GM23338 (cell line): ENCODE measurements around the gene UBE3B. TPM values are rescaled to one million over a fixed set of nuclear protein-coding genes. Genes with fewer than 3 reads are reported as not detected.

Experiments used
- ATAC-seq: fragments of 200-7000 bp; cut with Tn5 transposase; 3 replicates; pipeline ENCODE4 v1.9.1; 2020
- DNase-seq: peaks from one replicate; pipeline ENCODE4 v3.0.0-alpha.2; 2015; ENCODE audit warnings: low spot score
- H2AFZ ChIP-seq: fragments of 200-600 bp; sonication (generic); 2 replicates; pipeline ENCODE4 v1.8.0; 2016; ENCODE audit warnings: antibody characterized with exemption, mild to moderate bottlenecking, moderate library complexity
- H3F3A ChIP-seq: fragments of 200-600 bp; sonication (generic); replicated peaks from 2 replicates; pipeline ENCODE4 v1.8.0; 2017; ENCODE audit warnings: antibody characterized with exemption, mixed run types, low read depth
- H3K27ac ChIP-seq: fragments of 200-600 bp; sonication (generic); 2 replicates; pipeline ENCODE4 v1.6.1; 2016; ENCODE audit warnings: low read depth
- H3K27me3 ChIP-seq: fragments of 200-600 bp; sonication (generic); 2 replicates; pipeline ENCODE4 v1.8.0; 2016; ENCODE audit warnings: mild to moderate bottlenecking, mixed run types, moderate library complexity; ENCODE audit not compliant: insufficient read depth
- H3K36me3 ChIP-seq: fragments of 200-600 bp; sonication (generic); 2 replicates; pipeline ENCODE4 v1.8.0; 2016; ENCODE audit warnings: mild to moderate bottlenecking; ENCODE audit not compliant: insufficient read depth
- H3K4me1 ChIP-seq: fragments of 200-600 bp; sonication (generic); 2 replicates; pipeline ENCODE4 v1.8.0; 2016; ENCODE audit warnings: mild to moderate bottlenecking, moderate library complexity; ENCODE audit not compliant: insufficient read depth
- H3K4me2 ChIP-seq: fragments of 200-600 bp; sonication (generic); 2 replicates; pipeline ENCODE4 v1.7.1; 2017; ENCODE audit warnings: mixed run types
- H3K4me3 ChIP-seq: fragments of 200-600 bp; sonication (generic); 2 replicates; pipeline ENCODE4 v1.6.1; 2016; ENCODE audit warnings: mixed run types
- H3K79me2 ChIP-seq: fragments of 200-600 bp; sonication (generic); replicated peaks from 2 replicates; pipeline ENCODE4 v1.8.0; 2017; ENCODE audit warnings: mild to moderate bottlenecking; ENCODE audit not compliant: insufficient read depth
- H3K9me2 ChIP-seq: fragments of 200-600 bp; sonication (generic); 2 replicates; pipeline ENCODE4 v1.8.0; 2017; ENCODE audit not compliant: insufficient read depth
- H4K20me1 ChIP-seq: fragments of 200-600 bp; sonication (generic); replicated peaks from 2 replicates; pipeline ENCODE4 v1.8.0; 2017; ENCODE audit warnings: mild to moderate bottlenecking; ENCODE audit not compliant: insufficient read depth
- H3K27ac Mint-ChIP-seq: 2 replicates; pipeline ENCODE4 v1.8.0; 2020; ENCODE audit warnings: inconsistent platforms, mild to moderate bottlenecking, moderate library complexity, mixed read lengths
- H3K27me3 Mint-ChIP-seq: 3 replicates; pipeline ENCODE4 v1.8.0; 2022; ENCODE audit warnings: low read depth, mild to moderate bottlenecking, moderate library complexity, mixed read lengths, inconsistent platforms; ENCODE audit not compliant: insufficient read depth, poor library complexity
- H3K36me3 Mint-ChIP-seq: 3 replicates; pipeline ENCODE4 v1.8.0; 2021; ENCODE audit warnings: low read depth, mild to moderate bottlenecking, inconsistent platforms, moderate library complexity, mixed read lengths
- H3K4me1 Mint-ChIP-seq: 3 replicates; pipeline ENCODE4 v1.8.0; 2020; ENCODE audit warnings: mild to moderate bottlenecking, inconsistent platforms, mixed read lengths
- H3K4me3 Mint-ChIP-seq: 3 replicates; pipeline ENCODE4 v1.8.0; 2021; ENCODE audit warnings: moderate library complexity, mild to moderate bottlenecking, inconsistent platforms, mixed read lengths
- H3K9me3 Mint-ChIP-seq: 3 replicates; pipeline ENCODE4 v1.8.0; 2020; ENCODE audit warnings: moderate library complexity, mild to moderate bottlenecking, inconsistent platforms, mixed read lengths
- CREB1 ChIP-seq: fragments of 250-450 bp; sonication (Bioruptor Pico); IDR thresholded peaks from 2 replicates; pipeline ENCODE4 v1.5.0; 2020; ENCODE audit warnings: low read depth, mild to moderate bottlenecking, moderate library complexity
- EZH2phosphoT487 ChIP-seq: fragments of 200-600 bp; sonication (generic); IDR thresholded peaks from one replicate; pipeline ENCODE4 v1.8.1; 2018; ENCODE audit warnings: antibody characterized with exemption; ENCODE audit not compliant: unreplicated experiment
- POLR2AphosphoS5 ChIP-seq: IDR thresholded peaks from 2 replicates; pipeline ENCODE4 v1.6.1; 2016; ENCODE audit warnings: antibody characterized with exemption, low read depth
- STAT1 ChIP-seq: IDR thresholded peaks from one replicate; pipeline ENCODE4 v1.6.1; 2016; ENCODE audit warnings: antibody characterized with exemption; ENCODE audit not compliant: unreplicated experiment
- ZNF114 ChIP-seq: fragments of 250-450 bp; sonication (Bioruptor Pico); IDR thresholded peaks from 2 replicates; pipeline ENCODE4 v1.5.0; 2020; ENCODE audit warnings: mild to moderate bottlenecking, moderate library complexity
- polyA plus RNA-seq: library from polyadenylated mRNA; unstranded; fragments of >200 nt; fragmentation: Nextera tagmentation; extraction: Ambion mirVana; gene quantifications from 2 replicates; pipeline ENCODE4 v1.2.1, GENCODE V29; 2016
- total RNA-seq: library from RNA; depleted of rRNA; stranded (reverse); fragments of >200 nt; shearing (Covaris generic); gene quantifications from 2 replicates; pipeline ENCODE4 v1.2.3, GENCODE V29; 2014
- TF ChIP-seq, protein P1 (sequence below): IDR thresholded peaks from 2 replicates; pipeline ENCODE4 v1.6.1; 2016; ENCODE audit warnings: antibody characterized with exemption
- TF ChIP-seq, protein P2 (sequence below), 2 experiments: fragments of 200-600 bp in 1 of 2; sonication (generic) in 1 of 2; conservative IDR thresholded peaks; 2 replicates each; pipeline versions ENCODE4 v1.5.1 to v1.6.1; 2016 to 2017; ENCODE audit warnings: antibody characterized with exemption in 2 of 2, low read depth in 2 of 2, mild to moderate bottlenecking in 2 of 2, moderate library complexity in 1 of 2
- TF ChIP-seq, protein P3 (sequence below): IDR thresholded peaks from one replicate; pipeline ENCODE4 v1.6.1; 2018; ENCODE audit warnings: antibody characterized with exemption; ENCODE audit not compliant: unreplicated experiment
- TF ChIP-seq, protein P4 (sequence below): fragments of 250-450 bp; sonication (Bioruptor Pico); IDR thresholded peaks from 2 replicates; pipeline ENCODE4 v1.5.0; 2020; ENCODE audit warnings: mild to moderate bottlenecking, moderate library complexity

UBE3B gene
- total and polyA plus RNA-seq, 2 experiments from 2014 or later, result 20.8 TPM

DNA sequence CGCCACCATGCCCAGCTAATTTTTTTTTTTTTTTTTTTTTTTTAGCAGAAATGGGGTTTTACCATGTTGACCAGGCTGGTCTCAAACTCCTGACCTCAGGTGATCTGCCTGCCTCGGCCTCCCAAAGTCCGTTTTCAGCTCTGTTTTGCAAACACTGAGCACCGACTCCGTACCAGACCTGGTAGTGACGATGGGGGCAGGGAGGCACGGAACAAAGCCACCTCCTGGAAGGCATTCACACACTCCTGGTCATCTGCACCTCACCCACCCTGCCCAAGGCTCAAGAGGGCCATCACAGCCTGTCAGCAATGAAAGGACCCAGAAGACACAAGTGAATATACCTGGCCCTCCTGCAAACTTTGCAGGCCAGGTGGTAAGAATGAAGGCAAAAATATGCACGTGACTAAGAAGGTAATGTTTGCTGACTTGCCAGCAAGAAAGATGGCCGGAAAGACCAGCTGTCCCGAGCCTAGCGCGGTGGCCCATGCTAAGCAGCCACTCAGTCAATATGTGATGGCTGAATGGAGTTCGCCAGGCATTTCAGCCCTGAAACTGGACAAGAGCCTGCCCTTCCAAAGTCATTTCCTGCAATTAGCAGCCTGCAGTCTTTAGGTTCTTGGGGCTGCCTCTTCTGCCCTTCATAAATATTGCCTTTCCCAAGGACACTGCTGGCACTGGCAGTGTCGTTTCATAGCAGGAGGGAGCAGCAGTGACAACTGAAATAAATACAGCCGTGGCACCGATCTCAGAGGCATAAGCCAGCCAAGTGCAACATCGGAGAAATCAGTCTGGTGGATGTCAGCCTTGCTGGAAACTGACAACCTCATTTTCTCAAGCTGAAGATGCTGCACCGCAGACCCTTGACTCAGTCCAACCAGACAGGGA lies 78.2 kb downstream of the UBE3B start:
- Histone ChIP-seq H2AFZ (no peak overlapping the region), H3K4me3 (no peak overlapping the region), H3K79me2 (no peaks in the 10 kb centered on the region), H4K20me1 (no peaks in the 10 kb centered on the region), H3F3A (no peaks in the 10 kb centered on the region), H3K27ac (no peak overlapping the region), H3K4me1 (no peaks in the 10 kb centered on the region), H3K36me3 (no peaks in the 10 kb centered on the region), H3K27me3 (no peaks in the 10 kb centered on the region), H3K9me2 (no peaks in the 10 kb centered on the region), H3K4me2 (no peak overlapping the region)
- Mint-ChIP-seq H3K4me1 (peaks cover 8% of the 10 kb centered on the region; the same call in 2 of the 3 replicates), H3K4me3 (no peak overlapping the region), H3K27me3 (peaks cover 6% of the 10 kb centered on the region), H3K36me3 (no peaks in the 10 kb centered on the region; the same call in 2 of the 3 replicates), H3K9me3 (no peaks in the 10 kb centered on the region), H3K27ac (peak overlapping the region; percentile 59; the same call in 1 of the 2 replicates)
- ATAC-seq (no peak), DNase-seq (no peak)
- TF ChIP-seq POLR2AphosphoS5, result no peak
- no peak for TF ChIP-seq ZNF114
- TF ChIP-seq STAT1, result no peak
- TF ChIP-seq, protein P1, sequence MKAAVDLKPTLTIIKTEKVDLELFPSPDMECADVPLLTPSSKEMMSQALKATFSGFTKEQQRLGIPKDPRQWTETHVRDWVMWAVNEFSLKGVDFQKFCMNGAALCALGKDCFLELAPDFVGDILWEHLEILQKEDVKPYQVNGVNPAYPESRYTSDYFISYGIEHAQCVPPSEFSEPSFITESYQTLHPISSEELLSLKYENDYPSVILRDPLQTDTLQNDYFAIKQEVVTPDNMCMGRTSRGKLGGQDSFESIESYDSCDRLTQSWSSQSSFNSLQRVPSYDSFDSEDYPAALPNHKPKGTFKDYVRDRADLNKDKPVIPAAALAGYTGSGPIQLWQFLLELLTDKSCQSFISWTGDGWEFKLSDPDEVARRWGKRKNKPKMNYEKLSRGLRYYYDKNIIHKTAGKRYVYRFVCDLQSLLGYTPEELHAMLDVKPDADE, result no peak
- TF ChIP-seq, protein P2, sequence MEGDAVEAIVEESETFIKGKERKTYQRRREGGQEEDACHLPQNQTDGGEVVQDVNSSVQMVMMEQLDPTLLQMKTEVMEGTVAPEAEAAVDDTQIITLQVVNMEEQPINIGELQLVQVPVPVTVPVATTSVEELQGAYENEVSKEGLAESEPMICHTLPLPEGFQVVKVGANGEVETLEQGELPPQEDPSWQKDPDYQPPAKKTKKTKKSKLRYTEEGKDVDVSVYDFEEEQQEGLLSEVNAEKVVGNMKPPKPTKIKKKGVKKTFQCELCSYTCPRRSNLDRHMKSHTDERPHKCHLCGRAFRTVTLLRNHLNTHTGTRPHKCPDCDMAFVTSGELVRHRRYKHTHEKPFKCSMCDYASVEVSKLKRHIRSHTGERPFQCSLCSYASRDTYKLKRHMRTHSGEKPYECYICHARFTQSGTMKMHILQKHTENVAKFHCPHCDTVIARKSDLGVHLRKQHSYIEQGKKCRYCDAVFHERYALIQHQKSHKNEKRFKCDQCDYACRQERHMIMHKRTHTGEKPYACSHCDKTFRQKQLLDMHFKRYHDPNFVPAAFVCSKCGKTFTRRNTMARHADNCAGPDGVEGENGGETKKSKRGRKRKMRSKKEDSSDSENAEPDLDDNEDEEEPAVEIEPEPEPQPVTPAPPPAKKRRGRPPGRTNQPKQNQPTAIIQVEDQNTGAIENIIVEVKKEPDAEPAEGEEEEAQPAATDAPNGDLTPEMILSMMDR (conservative IDR thresholded peaks at IDR 0.05; ENCODE audit: low read depth in 2 of 2), result no peak
- TF ChIP-seq, protein P3, sequence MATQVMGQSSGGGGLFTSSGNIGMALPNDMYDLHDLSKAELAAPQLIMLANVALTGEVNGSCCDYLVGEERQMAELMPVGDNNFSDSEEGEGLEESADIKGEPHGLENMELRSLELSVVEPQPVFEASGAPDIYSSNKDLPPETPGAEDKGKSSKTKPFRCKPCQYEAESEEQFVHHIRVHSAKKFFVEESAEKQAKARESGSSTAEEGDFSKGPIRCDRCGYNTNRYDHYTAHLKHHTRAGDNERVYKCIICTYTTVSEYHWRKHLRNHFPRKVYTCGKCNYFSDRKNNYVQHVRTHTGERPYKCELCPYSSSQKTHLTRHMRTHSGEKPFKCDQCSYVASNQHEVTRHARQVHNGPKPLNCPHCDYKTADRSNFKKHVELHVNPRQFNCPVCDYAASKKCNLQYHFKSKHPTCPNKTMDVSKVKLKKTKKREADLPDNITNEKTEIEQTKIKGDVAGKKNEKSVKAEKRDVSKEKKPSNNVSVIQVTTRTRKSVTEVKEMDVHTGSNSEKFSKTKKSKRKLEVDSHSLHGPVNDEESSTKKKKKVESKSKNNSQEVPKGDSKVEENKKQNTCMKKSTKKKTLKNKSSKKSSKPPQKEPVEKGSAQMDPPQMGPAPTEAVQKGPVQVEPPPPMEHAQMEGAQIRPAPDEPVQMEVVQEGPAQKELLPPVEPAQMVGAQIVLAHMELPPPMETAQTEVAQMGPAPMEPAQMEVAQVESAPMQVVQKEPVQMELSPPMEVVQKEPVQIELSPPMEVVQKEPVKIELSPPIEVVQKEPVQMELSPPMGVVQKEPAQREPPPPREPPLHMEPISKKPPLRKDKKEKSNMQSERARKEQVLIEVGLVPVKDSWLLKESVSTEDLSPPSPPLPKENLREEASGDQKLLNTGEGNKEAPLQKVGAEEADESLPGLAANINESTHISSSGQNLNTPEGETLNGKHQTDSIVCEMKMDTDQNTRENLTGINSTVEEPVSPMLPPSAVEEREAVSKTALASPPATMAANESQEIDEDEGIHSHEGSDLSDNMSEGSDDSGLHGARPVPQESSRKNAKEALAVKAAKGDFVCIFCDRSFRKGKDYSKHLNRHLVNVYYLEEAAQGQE, result no peak
- TF ChIP-seq, protein P4, sequence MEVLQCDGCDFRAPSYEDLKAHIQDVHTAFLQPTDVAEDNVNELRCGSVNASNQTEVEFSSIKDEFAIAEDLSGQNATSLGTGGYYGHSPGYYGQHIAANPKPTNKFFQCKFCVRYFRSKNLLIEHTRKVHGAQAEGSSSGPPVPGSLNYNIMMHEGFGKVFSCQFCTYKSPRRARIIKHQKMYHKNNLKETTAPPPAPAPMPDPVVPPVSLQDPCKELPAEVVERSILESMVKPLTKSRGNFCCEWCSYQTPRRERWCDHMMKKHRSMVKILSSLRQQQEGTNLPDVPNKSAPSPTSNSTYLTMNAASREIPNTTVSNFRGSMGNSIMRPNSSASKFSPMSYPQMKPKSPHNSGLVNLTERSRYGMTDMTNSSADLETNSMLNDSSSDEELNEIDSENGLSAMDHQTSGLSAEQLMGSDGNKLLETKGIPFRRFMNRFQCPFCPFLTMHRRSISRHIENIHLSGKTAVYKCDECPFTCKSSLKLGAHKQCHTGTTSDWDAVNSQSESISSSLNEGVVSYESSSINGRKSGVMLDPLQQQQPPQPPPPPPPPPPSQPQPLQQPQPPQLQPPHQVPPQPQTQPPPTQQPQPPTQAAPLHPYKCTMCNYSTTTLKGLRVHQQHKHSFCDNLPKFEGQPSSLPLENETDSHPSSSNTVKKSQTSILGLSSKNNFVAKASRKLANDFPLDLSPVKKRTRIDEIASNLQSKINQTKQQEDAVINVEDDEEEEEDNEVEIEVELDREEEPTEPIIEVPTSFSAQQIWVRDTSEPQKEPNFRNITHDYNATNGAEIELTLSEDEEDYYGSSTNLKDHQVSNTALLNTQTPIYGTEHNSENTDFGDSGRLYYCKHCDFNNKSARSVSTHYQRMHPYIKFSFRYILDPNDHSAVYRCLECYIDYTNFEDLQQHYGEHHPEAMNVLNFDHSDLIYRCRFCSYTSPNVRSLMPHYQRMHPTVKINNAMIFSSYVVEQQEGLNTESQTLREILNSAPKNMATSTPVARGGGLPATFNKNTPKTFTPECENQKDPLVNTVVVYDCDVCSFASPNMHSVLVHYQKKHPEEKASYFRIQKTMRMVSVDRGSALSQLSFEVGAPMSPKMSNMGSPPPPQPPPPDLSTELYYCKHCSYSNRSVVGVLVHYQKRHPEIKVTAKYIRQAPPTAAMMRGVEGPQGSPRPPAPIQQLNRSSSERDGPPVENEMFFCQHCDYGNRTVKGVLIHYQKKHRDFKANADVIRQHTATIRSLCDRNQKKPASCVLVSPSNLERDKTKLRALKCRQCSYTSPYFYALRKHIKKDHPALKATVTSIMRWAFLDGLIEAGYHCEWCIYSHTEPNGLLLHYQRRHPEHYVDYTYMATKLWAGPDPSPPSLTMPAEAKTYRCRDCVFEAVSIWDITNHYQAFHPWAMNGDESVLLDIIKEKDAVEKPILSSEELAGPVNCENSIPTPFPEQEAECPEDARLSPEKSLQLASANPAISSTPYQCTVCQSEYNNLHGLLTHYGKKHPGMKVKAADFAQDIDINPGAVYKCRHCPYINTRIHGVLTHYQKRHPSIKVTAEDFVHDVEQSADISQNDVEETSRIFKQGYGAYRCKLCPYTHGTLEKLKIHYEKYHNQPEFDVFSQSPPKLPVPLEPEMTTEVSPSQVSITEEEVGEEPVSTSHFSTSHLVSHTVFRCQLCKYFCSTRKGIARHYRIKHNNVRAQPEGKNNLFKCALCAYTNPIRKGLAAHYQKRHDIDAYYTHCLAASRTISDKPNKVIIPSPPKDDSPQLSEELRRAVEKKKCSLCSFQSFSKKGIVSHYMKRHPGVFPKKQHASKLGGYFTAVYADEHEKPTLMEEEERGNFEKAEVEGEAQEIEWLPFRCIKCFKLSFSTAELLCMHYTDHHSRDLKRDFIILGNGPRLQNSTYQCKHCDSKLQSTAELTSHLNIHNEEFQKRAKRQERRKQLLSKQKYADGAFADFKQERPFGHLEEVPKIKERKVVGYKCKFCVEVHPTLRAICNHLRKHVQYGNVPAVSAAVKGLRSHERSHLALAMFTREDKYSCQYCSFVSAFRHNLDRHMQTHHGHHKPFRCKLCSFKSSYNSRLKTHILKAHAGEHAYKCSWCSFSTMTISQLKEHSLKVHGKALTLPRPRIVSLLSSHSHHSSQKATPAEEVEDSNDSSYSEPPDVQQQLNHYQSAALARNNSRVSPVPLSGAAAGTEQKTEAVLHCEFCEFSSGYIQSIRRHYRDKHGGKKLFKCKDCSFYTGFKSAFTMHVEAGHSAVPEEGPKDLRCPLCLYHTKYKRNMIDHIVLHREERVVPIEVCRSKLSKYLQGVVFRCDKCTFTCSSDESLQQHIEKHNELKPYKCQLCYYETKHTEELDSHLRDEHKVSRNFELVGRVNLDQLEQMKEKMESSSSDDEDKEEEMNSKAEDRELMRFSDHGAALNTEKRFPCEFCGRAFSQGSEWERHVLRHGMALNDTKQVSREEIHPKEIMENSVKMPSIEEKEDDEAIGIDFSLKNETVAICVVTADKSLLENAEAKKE (CRISPR knock-in tag), result no peak
- TF ChIP-seq CREB1 (CRISPR knock-in tag), result no peak
- no peak for TF ChIP-seq EZH2phosphoT487
